CD4-positive, alpha-beta T cell (primary cell): Measurements from ENCODE around the gene TBC1D22A. TPM values are rescaled to one million over a fixed set of nuclear protein-coding genes. Genes with fewer than 3 reads are reported as not detected.

ENCODE experiments used
- ATAC-seq: fragments of 200-7000 bp; cut with Tn5 transposase; one replicate; pipeline ENCODE4 v1.10.0; 2022; ENCODE audit warnings: mild to moderate bottlenecking; ENCODE audit not compliant: poor library complexity
- CTCF ChIA-PET: fragments of 350-600 bp; sonication (Branson Sonifier 250); formaldehyde crosslinking; loops from one replicate; lab custom pipeline; 2021; ENCODE audit warnings: antibody characterized with exemption, inconsistent platforms; lab: Charles Lee
- POLR2A ChIA-PET: fragments of 350-600 bp; sonication (Branson Sonifier 250); formaldehyde crosslinking; loops from one replicate; lab custom pipeline; 2021; ENCODE audit warnings: antibody characterized with exemption, inconsistent platforms; lab: Charles Lee
- DNase-seq, 14 experiments: peaks; one replicate each; pipeline ENCODE4 v3.0.0-alpha.2; 2013 to 2020; ENCODE audit warnings: mixed read lengths in 2 of 14
- H3K27ac ChIP-seq, 2 donors: one replicate each; pipeline versions ENCODE4 v1.5.1 to v1.7.0; 2013; ENCODE audit warnings: low read length in 2 of 2, low read depth in 1 of 2, mild to moderate bottlenecking in 1 of 2
- H3K27me3 ChIP-seq, 2 experiments: 1 replicate in 1 of 2; 2 replicates in 1 of 2; pipeline versions ENCODE4 v1.6.1 to v1.7.0; 2013; ENCODE audit warnings: low read length in 2 of 2, control low read depth in 1 of 2, mild to moderate bottlenecking in 1 of 2, moderate library complexity in 1 of 2; ENCODE audit not compliant: insufficient read depth in 2 of 2, control insufficient read depth in 1 of 2
- H3K36me3 ChIP-seq: one replicate; pipeline ENCODE4 v1.6.1; 2013; ENCODE audit warnings: low read length, control low read depth; ENCODE audit not compliant: insufficient read depth
- H3K4me1 ChIP-seq: one replicate; pipeline ENCODE4 v1.6.1; 2013; ENCODE audit warnings: low read length, control low read depth; ENCODE audit not compliant: insufficient read depth
- H3K4me3 ChIP-seq: one replicate; pipeline ENCODE4 v1.5.1; 2013; ENCODE audit warnings: mild to moderate bottlenecking, low read length, moderate library complexity
- H3K9me3 ChIP-seq, 2 experiments: 1 replicate in 1 of 2; 2 replicates in 1 of 2; pipeline versions ENCODE4 v1.6.1 to v1.7.0; 2013; ENCODE audit warnings: low read length in 2 of 2, mild to moderate bottlenecking in 2 of 2, control low read depth in 1 of 2, moderate library complexity in 1 of 2; ENCODE audit not compliant: control insufficient read depth in 1 of 2, insufficient read depth in 1 of 2
- H3K27ac Mint-ChIP-seq: one replicate; pipeline ENCODE4 v1.8.0; 2020; ENCODE audit warnings: mixed read lengths
- H3K27me3 Mint-ChIP-seq: one replicate; pipeline ENCODE4 v1.8.0; 2021; ENCODE audit warnings: mixed read lengths
- H3K36me3 Mint-ChIP-seq: one replicate; pipeline ENCODE4 v1.8.0; 2021; ENCODE audit warnings: low read depth, mixed read lengths
- H3K4me1 Mint-ChIP-seq: one replicate; pipeline ENCODE4 v1.8.0; 2021; ENCODE audit warnings: low read depth, mixed read lengths
- H3K4me3 Mint-ChIP-seq: one replicate; pipeline ENCODE4 v1.8.0; 2020; ENCODE audit warnings: mild to moderate bottlenecking, mixed read lengths
- H3K9me3 Mint-ChIP-seq: one replicate; pipeline ENCODE4 v1.8.0; 2020; ENCODE audit warnings: mixed read lengths
- intact Hi-C, 2 experiments: fragments of 100-400 bp; cut with DNase I in 1 of 2; cut with micrococcal nuclease in 1 of 2; formaldehyde crosslinking; loops; one replicate each; pipeline versions ENCODE4 v1.15.1 to v1.9.0; 2023 to 2025; cut with DNase I, micrococcal nuclease
- total RNA-seq, 174 experiments: library from RNA in 2 of 174; stranded (reverse) in 2 of 174; gene quantifications; one replicate each; pipeline ENCODE4 v1.2.3 and lab custom pipeline; 2021 to 2026
- TF ChIP-seq, protein P1 (sequence below): fragments of 200-600 bp; IDR thresholded peaks from one replicate; pipeline ENCODE4 v1.8.0; 2022; ENCODE audit warnings: antibody characterized with exemption, mild to moderate bottlenecking

The TBC1D22A gene
- total RNA-seq, 2 experiments from 2014 or later = 27.1 to 31.7 TPM

DNA sequence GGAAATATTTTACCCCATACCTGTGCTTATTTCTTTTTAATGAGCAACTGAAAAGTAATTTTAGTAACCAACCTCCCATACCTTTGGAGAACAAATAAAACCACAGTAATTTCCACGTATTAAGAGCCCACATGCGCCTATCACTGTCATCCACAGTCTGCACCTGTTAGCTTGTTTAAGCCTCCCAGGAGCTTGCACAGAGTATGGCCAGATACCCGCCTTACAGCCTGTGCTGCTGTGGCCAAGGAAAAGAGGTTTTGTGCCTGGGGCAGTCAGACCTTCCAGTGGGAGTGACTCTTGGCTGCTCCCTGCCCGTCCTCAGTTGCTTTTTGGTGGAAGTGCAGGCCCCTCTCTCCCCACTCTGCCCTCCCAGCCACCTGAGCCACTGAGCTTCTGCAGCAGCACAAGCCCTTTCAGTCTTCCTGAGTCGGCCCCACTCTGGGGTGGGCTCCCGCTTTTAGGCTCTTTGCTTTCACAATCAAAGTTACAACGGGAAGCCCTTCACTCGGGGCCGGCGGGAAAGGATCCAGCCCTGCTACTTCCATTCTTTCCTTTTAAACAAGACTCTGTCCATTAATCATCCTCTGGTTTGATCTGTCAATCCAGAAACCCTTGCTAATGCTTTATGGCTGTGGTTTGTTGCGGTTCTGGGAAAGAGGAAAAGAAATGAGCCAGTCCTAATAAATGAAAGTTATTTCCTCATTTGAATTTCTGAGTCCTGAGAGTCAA lies 308.8 kb downstream of the TBC1D22A start:
- ChIA-PET POLR2A (no interaction called here), CTCF (no interaction called here)
- peaks cover 24% of the 10 kb centered on the region for H3K4me1 Mint-ChIP-seq
- Histone ChIP-seq H3K9me3 (peaks cover 3 to 33% of the 10 kb centered on the region in 2 experiments), H3K4me1 (peaks cover 11% of the 10 kb centered on the region), H3K27ac (no peak overlapping the region), H3K36me3 (peaks cover 3% of the 10 kb centered on the region), H3K27me3 (no peaks in the 10 kb centered on the region), H3K4me3 (no peak overlapping the region)
- TF ChIP-seq, protein P1, sequence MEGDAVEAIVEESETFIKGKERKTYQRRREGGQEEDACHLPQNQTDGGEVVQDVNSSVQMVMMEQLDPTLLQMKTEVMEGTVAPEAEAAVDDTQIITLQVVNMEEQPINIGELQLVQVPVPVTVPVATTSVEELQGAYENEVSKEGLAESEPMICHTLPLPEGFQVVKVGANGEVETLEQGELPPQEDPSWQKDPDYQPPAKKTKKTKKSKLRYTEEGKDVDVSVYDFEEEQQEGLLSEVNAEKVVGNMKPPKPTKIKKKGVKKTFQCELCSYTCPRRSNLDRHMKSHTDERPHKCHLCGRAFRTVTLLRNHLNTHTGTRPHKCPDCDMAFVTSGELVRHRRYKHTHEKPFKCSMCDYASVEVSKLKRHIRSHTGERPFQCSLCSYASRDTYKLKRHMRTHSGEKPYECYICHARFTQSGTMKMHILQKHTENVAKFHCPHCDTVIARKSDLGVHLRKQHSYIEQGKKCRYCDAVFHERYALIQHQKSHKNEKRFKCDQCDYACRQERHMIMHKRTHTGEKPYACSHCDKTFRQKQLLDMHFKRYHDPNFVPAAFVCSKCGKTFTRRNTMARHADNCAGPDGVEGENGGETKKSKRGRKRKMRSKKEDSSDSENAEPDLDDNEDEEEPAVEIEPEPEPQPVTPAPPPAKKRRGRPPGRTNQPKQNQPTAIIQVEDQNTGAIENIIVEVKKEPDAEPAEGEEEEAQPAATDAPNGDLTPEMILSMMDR = no peak
- H3K9me3 Mint-ChIP-seq = peaks cover 6% of the 10 kb centered on the region
- H3K4me3 Mint-ChIP-seq = no peak overlapping the region
- no peak for ATAC-seq
- intact Hi-C loops = no loop called here
- peaks cover 38% of the 10 kb centered on the region for H3K36me3 Mint-ChIP-seq
- no peaks in the 10 kb centered on the region for H3K27me3 Mint-ChIP-seq
- DNase-seq = no peak
- no peak overlapping the region for H3K27ac Mint-ChIP-seq

DNA sequence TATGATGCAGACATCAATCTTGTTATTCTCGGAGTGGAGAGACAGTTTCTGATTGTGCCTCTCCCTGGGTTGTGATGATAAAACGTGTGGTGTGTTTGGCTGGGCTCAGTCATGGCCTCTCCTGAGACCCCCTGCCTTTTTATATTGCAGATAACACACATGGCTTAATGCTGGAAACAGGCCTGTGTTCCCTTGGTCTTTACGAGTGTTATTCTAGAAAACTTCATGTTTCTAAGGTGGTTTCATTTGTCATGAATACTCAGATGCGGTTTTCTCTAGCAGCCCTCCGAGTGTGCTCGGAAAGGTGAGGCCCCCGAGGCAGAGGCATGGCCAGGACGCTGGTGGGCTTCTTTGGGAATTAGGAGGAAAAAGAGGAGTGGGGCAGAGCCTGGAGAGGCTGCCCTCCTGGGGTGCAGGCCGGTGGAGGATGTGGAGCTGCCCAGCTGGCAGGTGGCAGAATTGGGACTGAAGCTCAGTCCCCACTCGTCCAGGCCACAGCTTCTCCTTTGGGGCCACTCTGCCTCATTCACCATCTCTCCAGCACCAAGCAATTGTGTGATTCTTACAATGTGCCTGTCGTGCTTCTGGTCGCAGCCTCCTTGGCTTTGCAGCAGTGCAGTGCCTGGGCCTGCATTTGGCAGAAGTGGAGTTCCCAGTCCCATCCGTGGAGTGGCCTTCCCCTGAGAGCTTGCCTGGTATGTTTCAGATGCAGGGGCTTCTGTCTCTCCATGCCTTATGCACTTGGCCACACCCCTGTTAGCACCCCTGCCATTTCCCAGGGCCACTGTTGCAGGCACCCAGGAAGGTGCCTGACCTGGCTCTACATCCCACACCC lies 309.6 kb downstream of the TBC1D22A start:
- no peak overlapping the region for H3K27ac Mint-ChIP-seq
- no peak for DNase-seq
- ChIA-PET CTCF (no interaction called here), POLR2A (no interaction called here)
- H3K9me3 Mint-ChIP-seq = peaks cover 6% of the 10 kb centered on the region
- Histone ChIP-seq H3K4me3 (no peak overlapping the region), H3K4me1 (peaks cover 11% of the 10 kb centered on the region), H3K27me3 (no peaks in the 10 kb centered on the region), H3K27ac (no peak overlapping the region), H3K9me3 (peaks cover 3 to 33% of the 10 kb centered on the region in 2 experiments), H3K36me3 (peaks cover 3% of the 10 kb centered on the region)
- H3K4me3 Mint-ChIP-seq = no peak overlapping the region
- no peaks in the 10 kb centered on the region for H3K27me3 Mint-ChIP-seq
- H3K4me1 Mint-ChIP-seq = peaks cover 18% of the 10 kb centered on the region
- ATAC-seq = no peak
- intact Hi-C loops = no loop called here
- TF ChIP-seq, protein P1 = no peak
- peaks cover 44% of the 10 kb centered on the region for H3K36me3 Mint-ChIP-seq

GRCh38 chr22:47072642-47072967 lies 310.2 kb downstream of the TBC1D22A start:
- H3K4me3 Mint-ChIP-seq = no peak overlapping the region
- CTCF ChIA-PET = no interaction called here
- H3K9me3 ChIP-seq = peaks cover 3 to 33% of the 10 kb centered on the region in 2 experiments
- TF ChIP-seq, protein P1 = no peak
- no peaks in the 10 kb centered on the region for H3K27me3 ChIP-seq
- H3K36me3 ChIP-seq = peaks cover 3% of the 10 kb centered on the region
- ATAC-seq (no peak), DNase-seq (no peak)
- H3K27ac Mint-ChIP-seq = no peak overlapping the region
- intact Hi-C loops = no loop called here
- no peak overlapping the region for H3K4me3 ChIP-seq
- POLR2A ChIA-PET = no interaction called here
- peaks cover 7% of the 10 kb centered on the region for H3K4me1 ChIP-seq
- H3K4me1 Mint-ChIP-seq = peaks cover 12% of the 10 kb centered on the region
- peaks cover 48% of the 10 kb centered on the region for H3K36me3 Mint-ChIP-seq
- H3K27me3 Mint-ChIP-seq = no peaks in the 10 kb centered on the region
- H3K9me3 Mint-ChIP-seq = peaks cover 6% of the 10 kb centered on the region
- H3K27ac ChIP-seq = no peak overlapping the region
